Measurements from ENCODE around the gene SLC37A1.

GRCh38 chr21:42466700-42467099, 47.0 kb upstream of the SLC37A1 start:
- TF ChIP-seq, protein P1, sequence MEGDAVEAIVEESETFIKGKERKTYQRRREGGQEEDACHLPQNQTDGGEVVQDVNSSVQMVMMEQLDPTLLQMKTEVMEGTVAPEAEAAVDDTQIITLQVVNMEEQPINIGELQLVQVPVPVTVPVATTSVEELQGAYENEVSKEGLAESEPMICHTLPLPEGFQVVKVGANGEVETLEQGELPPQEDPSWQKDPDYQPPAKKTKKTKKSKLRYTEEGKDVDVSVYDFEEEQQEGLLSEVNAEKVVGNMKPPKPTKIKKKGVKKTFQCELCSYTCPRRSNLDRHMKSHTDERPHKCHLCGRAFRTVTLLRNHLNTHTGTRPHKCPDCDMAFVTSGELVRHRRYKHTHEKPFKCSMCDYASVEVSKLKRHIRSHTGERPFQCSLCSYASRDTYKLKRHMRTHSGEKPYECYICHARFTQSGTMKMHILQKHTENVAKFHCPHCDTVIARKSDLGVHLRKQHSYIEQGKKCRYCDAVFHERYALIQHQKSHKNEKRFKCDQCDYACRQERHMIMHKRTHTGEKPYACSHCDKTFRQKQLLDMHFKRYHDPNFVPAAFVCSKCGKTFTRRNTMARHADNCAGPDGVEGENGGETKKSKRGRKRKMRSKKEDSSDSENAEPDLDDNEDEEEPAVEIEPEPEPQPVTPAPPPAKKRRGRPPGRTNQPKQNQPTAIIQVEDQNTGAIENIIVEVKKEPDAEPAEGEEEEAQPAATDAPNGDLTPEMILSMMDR (IDR thresholded peaks at IDR 0.05; ENCODE audit: borderline replicate concordance, extremely low read depth, low read length, poor library complexity, severe bottlenecking): no peak
- no peak for TF ChIP-seq EZH2 (IDR thresholded peaks at IDR 0.05; ENCODE audit: borderline replicate concordance, low read depth, low read length, severe bottlenecking)
